CD4-positive, CD25-positive, alpha-beta regulatory T cell (primary cell): ENCODE data around the gene SSBP3. TPM values are rescaled to one million over a fixed set of nuclear protein-coding genes. Genes with fewer than 3 reads are reported as not detected.

Experiments
- ATAC-seq, 2 donors: fragments of 150-1000 bp; cut with Tn5 transposase; one replicate each; pipeline ENCODE4 v1.10.0; 2021; ENCODE audit warnings: low read depth in 2 of 2, moderate number of reproducible peaks in 2 of 2, moderate library complexity in 1 of 2
- DNase-seq, 3 donors: peaks; one replicate each; pipeline versions ENCODE4 v3.0.0 to v3.0.0-alpha.2; 2012 to 2022; ENCODE audit warnings: mixed read lengths in 1 of 3
- H3K27ac ChIP-seq: one replicate; pipeline ENCODE4 v1.7.0; 2013; ENCODE audit warnings: mild to moderate bottlenecking, low read length; ENCODE audit not compliant: insufficient read depth, poor library complexity, severe bottlenecking
- H3K27me3 ChIP-seq: one replicate; pipeline ENCODE4 v1.7.0; 2013; ENCODE audit warnings: low read length; ENCODE audit not compliant: control insufficient read depth, insufficient read depth
- H3K36me3 ChIP-seq: one replicate; pipeline ENCODE4 v1.7.0; 2013; ENCODE audit warnings: mild to moderate bottlenecking, low read length, moderate library complexity; ENCODE audit not compliant: control insufficient read depth, insufficient read depth
- H3K4me1 ChIP-seq: 2 replicates; pipeline ENCODE4 v1.7.0; 2013; ENCODE audit warnings: mild to moderate bottlenecking, low read length; ENCODE audit not compliant: insufficient read depth, control insufficient read depth, poor library complexity, severe bottlenecking
- H3K4me3 ChIP-seq: one replicate; pipeline ENCODE4 v1.7.0; 2013; ENCODE audit warnings: low read depth, mild to moderate bottlenecking, low read length, moderate library complexity
- H3K9me3 ChIP-seq, 2 experiments: 1 replicate in 1 of 2; 2 replicates in 1 of 2; pipeline ENCODE4 v1.7.0; 2013; ENCODE audit warnings: low read length in 2 of 2, mild to moderate bottlenecking in 1 of 2, moderate library complexity in 1 of 2; ENCODE audit not compliant: control insufficient read depth in 2 of 2
- H3K27ac Mint-ChIP-seq, 3 donors: one replicate each; pipeline ENCODE4 v1.8.0; 2020 to 2022; ENCODE audit warnings: mild to moderate bottlenecking in 3 of 3, mixed read lengths in 3 of 3, moderate library complexity in 2 of 3
- H3K27me3 Mint-ChIP-seq: one replicate; pipeline ENCODE4 v1.8.0; 2022; ENCODE audit warnings: mild to moderate bottlenecking, mixed read lengths
- H3K36me3 Mint-ChIP-seq: one replicate; pipeline ENCODE4 v1.8.0; 2020; ENCODE audit warnings: mixed read lengths
- H3K4me1 Mint-ChIP-seq, 4 donors: one replicate each; pipeline ENCODE4 v1.8.0; 2020 to 2022; ENCODE audit warnings: mixed read lengths in 4 of 4, mild to moderate bottlenecking in 1 of 4
- H3K4me3 Mint-ChIP-seq, 4 donors: one replicate each; pipeline ENCODE4 v1.8.0; 2020 to 2022; ENCODE audit warnings: mild to moderate bottlenecking in 4 of 4, mixed read lengths in 4 of 4, moderate library complexity in 3 of 4
- H3K9me3 Mint-ChIP-seq, 7 donors: one replicate each; pipeline ENCODE4 v1.8.0; 2020 to 2022; ENCODE audit warnings: mixed read lengths in 7 of 7, mild to moderate bottlenecking in 3 of 7, moderate library complexity in 2 of 7
- polyA plus RNA-seq, 4 donors: library from polyadenylated mRNA; unstranded; fragments of 300-500 nt; fragmentation: Illumina TruSeq; gene quantifications; one replicate each; pipeline ENCODE4 v1.2.3, GENCODE V29; 2021
- total RNA-seq: library from RNA; stranded (reverse); gene quantifications from one replicate; pipeline ENCODE4 v1.2.3, GENCODE V29; 2022

SSBP3 gene
- total and polyA plus RNA-seq, 5 donors from 2014 or later, result 5.4 to 30.6 (median 7.2) TPM

- Histone ChIP-seq H3K9me3 (no peaks in the 10 kb centered on the region), H3K4me3 (no peak overlapping the region), H3K36me3 (peaks cover 4% of the 10 kb centered on the region), H3K27me3 (no peaks in the 10 kb centered on the region), H3K4me1 (peaks cover 14% of the 10 kb centered on the region), H3K27ac (no peak overlapping the region)
- Mint-ChIP-seq H3K9me3 (no peaks in the 10 kb centered on the region), H3K36me3 (peaks cover 12% of the 10 kb centered on the region), H3K4me1 (peaks cover 12 to 85% (median 36%) of the 10 kb centered on the region in 4 donors), H3K4me3 (no peak overlapping the region), H3K27me3 (no peaks in the 10 kb centered on the region), H3K27ac (peak overlapping the region in 2 of 3 donors; percentile 10 to 68)
- ATAC-seq, result no peak
- DNase-seq, result no peak
Measured at GRCh38 chr1:54361342-54361741, 44.9 kb downstream of the SSBP3 start.

GRCh38 chr1:54360165-54361005, 45.8 kb downstream of the SSBP3 start:
- H3K27me3 ChIP-seq, result no peaks in the 10 kb centered on the region
- Mint-ChIP-seq H3K4me3 (no peak overlapping the region), H3K27ac (peak overlapping the region; percentile 31 to 85 (median 38)), H3K9me3 (no peaks in the 10 kb centered on the region), H3K27me3 (no peaks in the 10 kb centered on the region), H3K4me1 (peaks cover 18 to 88% (median 40%) of the 10 kb centered on the region in 4 donors), H3K36me3 (peaks cover 12% of the 10 kb centered on the region)
- H3K36me3 ChIP-seq, result peaks cover 1% of the 10 kb centered on the region
- peaks cover 22% of the 10 kb centered on the region for H3K4me1 ChIP-seq
- ATAC-seq (no peak), DNase-seq (peak in 1 of 3 donors; percentile 17)
- no peak overlapping the region for H3K4me3 ChIP-seq
- no peaks in the 10 kb centered on the region for H3K9me3 ChIP-seq
- no peak overlapping the region for H3K27ac ChIP-seq

DNA sequence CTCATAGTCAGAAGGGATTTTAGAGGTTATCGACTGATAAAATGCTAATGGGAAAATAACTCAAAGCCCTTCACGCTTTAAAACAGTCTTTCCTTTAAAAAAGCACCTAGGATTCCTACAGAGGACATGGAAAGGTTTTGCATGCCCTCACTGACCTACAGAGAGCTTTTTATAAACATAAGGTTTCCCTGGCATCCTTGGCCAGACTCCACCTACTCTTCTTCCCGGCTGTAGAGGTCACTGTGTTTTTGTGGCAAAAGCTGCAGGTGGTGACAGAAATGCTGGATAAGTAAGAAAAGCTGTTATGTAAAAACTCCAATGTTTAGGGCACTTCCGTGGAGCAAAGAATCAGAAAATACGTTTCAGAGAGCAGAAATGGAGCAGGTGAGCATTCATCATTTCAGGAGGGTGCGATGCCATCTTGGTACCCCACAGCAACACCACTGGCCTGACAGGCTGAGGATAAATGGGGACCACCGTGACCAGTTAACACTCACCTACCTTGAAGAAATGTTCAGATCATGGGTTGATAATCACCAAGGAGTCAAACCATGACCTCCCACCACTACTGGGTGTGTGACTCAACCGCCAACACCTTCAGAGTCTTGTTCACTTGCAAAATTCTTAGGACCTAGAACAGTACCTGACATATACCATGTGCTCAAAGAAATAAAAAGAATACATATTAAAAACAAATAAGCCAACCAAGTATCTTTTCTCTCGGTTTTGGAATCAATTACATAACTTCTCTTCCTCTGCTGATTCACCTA, 46.6 kb downstream of the SSBP3 start:
- H3K9me3 Mint-ChIP-seq, result no peaks in the 10 kb centered on the region
- Histone ChIP-seq H3K27me3 (no peaks in the 10 kb centered on the region), H3K4me1 (peaks cover 24% of the 10 kb centered on the region), H3K36me3 (no peaks in the 10 kb centered on the region), H3K27ac (no peak overlapping the region), H3K9me3 (no peaks in the 10 kb centered on the region), H3K4me3 (no peak overlapping the region)
- H3K4me1 Mint-ChIP-seq, result peaks cover 18 to 88% (median 38%) of the 10 kb centered on the region in 4 donors
- peak overlapping the region in 1 of 4 donors; percentile 6 for H3K4me3 Mint-ChIP-seq
- peak overlapping the region; percentile 43 to 85 (median 62) for H3K27ac Mint-ChIP-seq
- H3K36me3 Mint-ChIP-seq, result peaks cover 12% of the 10 kb centered on the region
- no peaks in the 10 kb centered on the region for H3K27me3 Mint-ChIP-seq
- ATAC-seq (no peak), DNase-seq (no peak)

GRCh38 chr1:54358503-54359168, 47.6 kb downstream of the SSBP3 start:
- Mint-ChIP-seq H3K4me1 (peaks cover 13 to 87% (median 34%) of the 10 kb centered on the region in 4 donors), H3K27ac (peak overlapping the region in 1 of 3 donors; percentile 63), H3K9me3 (no peaks in the 10 kb centered on the region), H3K36me3 (peaks cover 12% of the 10 kb centered on the region), H3K4me3 (no peak overlapping the region), H3K27me3 (no peaks in the 10 kb centered on the region)
- Histone ChIP-seq H3K4me1 (peaks cover 24% of the 10 kb centered on the region), H3K27me3 (no peaks in the 10 kb centered on the region), H3K27ac (no peak overlapping the region), H3K9me3 (no peaks in the 10 kb centered on the region), H3K36me3 (no peaks in the 10 kb centered on the region), H3K4me3 (no peak overlapping the region)
- ATAC-seq (no peak), DNase-seq (no peak)

DNA sequence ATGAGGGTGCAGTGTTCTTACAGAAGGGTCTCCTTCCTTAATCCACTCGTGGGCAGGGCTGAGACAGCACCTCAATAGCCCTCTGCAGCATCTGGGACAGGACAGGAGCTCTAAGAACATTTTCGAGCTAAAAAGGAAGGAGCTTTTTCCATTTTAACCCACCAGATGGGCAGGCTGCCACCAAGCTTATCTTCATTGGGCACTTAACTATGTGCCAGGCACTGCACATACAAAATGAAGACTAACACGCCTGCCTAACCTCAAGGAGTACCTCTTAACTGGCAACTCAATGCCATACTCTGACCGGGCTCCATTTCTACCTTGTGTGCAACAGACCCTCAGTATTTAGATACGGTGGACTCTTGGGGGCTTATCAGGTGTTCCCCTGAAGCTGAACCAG, 48.2 kb downstream of the SSBP3 start:
- Mint-ChIP-seq H3K27me3 (no peaks in the 10 kb centered on the region), H3K4me1 (peaks cover 13 to 85% (median 34%) of the 10 kb centered on the region in 4 donors), H3K27ac (peak overlapping the region; percentile 43 to 95 (median 94)), H3K36me3 (peaks cover 9% of the 10 kb centered on the region), H3K4me3 (peak overlapping the region in 3 of 4 donors; percentile 56 to 95 (median 86)), H3K9me3 (no peaks in the 10 kb centered on the region)
- H3K9me3 ChIP-seq, result no peaks in the 10 kb centered on the region
- H3K36me3 ChIP-seq, result no peaks in the 10 kb centered on the region
- no peak overlapping the region for H3K4me3 ChIP-seq
- DNase-seq, result no peak
- H3K27ac ChIP-seq, result no peak overlapping the region
- H3K27me3 ChIP-seq, result no peaks in the 10 kb centered on the region
- ATAC-seq, result no peak
- peaks cover 24% of the 10 kb centered on the region for H3K4me1 ChIP-seq

DNA sequence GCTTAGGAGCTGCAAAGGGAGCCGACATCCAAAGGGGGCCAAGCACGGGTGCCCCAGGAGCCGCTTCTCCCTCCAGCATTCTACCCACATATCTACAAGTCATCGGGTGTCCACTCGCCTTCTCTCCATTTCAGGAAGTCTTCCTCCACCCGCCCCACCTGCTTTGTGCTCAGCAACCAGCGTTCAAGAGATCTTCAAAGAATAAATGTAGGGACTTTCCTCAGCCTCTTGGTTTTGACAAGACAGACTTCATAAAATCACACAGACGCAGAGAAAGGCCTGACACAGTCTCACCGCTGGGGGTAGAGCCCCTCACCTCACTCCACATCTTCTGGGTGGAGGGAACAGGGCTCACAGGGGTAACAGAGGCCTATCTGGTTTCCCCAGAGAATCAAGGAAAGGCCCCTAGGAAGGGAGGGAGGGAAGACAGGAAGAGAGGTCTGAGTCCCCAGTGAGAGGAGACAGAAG, 49.5 kb downstream of the SSBP3 start:
- peak overlapping the region; percentile 94 to 96 (median 95) for H3K27ac Mint-ChIP-seq
- H3K36me3 Mint-ChIP-seq, result peaks cover 13% of the 10 kb centered on the region
- Histone ChIP-seq H3K36me3 (no peaks in the 10 kb centered on the region), H3K4me1 (peaks cover 24% of the 10 kb centered on the region), H3K27me3 (no peaks in the 10 kb centered on the region), H3K9me3 (no peaks in the 10 kb centered on the region), H3K4me3 (peak overlapping the region; percentile 50), H3K27ac (peak overlapping the region; percentile 5)
- DNase-seq, result peak in 2 of 3 donors; percentile 50 to 67
- peaks cover 13 to 84% (median 34%) of the 10 kb centered on the region in 4 donors for H3K4me1 Mint-ChIP-seq
- no peaks in the 10 kb centered on the region for H3K9me3 Mint-ChIP-seq
- peak; percentile 72 to 75 for ATAC-seq
- H3K4me3 Mint-ChIP-seq, result peak overlapping the region; percentile 69 to 95 (median 87)
- no peaks in the 10 kb centered on the region for H3K27me3 Mint-ChIP-seq

- no peaks in the 10 kb centered on the region for H3K36me3 ChIP-seq
- no peaks in the 10 kb centered on the region for H3K9me3 ChIP-seq
- Mint-ChIP-seq H3K27ac (peak overlapping the region; percentile 94 to 96 (median 95)), H3K9me3 (no peaks in the 10 kb centered on the region), H3K27me3 (no peaks in the 10 kb centered on the region), H3K4me1 (peaks cover 13 to 85% (median 36%) of the 10 kb centered on the region in 4 donors), H3K36me3 (peaks cover 13% of the 10 kb centered on the region), H3K4me3 (peak overlapping the region; percentile 69 to 95 (median 87))
- DNase-seq (peak in 2 of 3 donors; percentile 6 to 37), ATAC-seq (no peak)
- H3K4me1 ChIP-seq, result peaks cover 24% of the 10 kb centered on the region
- no peaks in the 10 kb centered on the region for H3K27me3 ChIP-seq
- no peak overlapping the region for H3K27ac ChIP-seq
- peak overlapping the region; percentile 50 for H3K4me3 ChIP-seq
Measured at GRCh38 chr1:54355931-54356679, 50.1 kb downstream of the SSBP3 start.
